HepG2 (cell line): ENCODE results near the gene DOK1. TPM values are rescaled to one million over a fixed set of nuclear protein-coding genes. Genes with fewer than 3 reads are reported as not detected.

Experiments
- CEBPZ ChIP-seq: IDR thresholded peaks from 2 replicates; pipeline ENCODE4 v1.6.1; 2012; ENCODE audit warnings: low read length, improper control_type of control experiment
- FOXA1 ChIP-seq, 2 experiments: fragments of 450-650 bp in 1 of 2; sonication (generic) in 1 of 2; formaldehyde crosslinking in 1 of 2; IDR thresholded peaks; 2 replicates each; pipeline versions ENCODE4 v1.4.0 to v1.6.1; 2016 to 2020; ENCODE audit warnings: missing genetic modification reagents in 1 of 2
- FOXK1 ChIP-seq: sonication (generic); formaldehyde crosslinking; IDR thresholded peaks from 2 replicates; pipeline ENCODE4 v1.4.0; 2020; ENCODE audit warnings: low read depth, missing genetic modification reagents, borderline replicate concordance
- HNRNPK ChIP-seq: fragments of 200-400 bp; formaldehyde crosslinking; IDR thresholded peaks from 2 replicates; pipeline ENCODE4 v1.6.1; 2018; ENCODE audit warnings: low read length, low read depth, moderate library complexity, mild to moderate bottlenecking; ENCODE audit not compliant: poor library complexity, severe bottlenecking
- KLF15 ChIP-seq: sonication (generic); formaldehyde crosslinking; IDR thresholded peaks from 2 replicates; pipeline ENCODE4 v1.8.1; 2023; ENCODE audit warnings: borderline replicate concordance, mild to moderate bottlenecking, inconsistent platforms, missing genetic modification reagents, mixed read lengths
- KLF9 ChIP-seq: IDR thresholded peaks from 2 replicates; pipeline ENCODE4 v1.6.1; 2016; ENCODE audit warnings: low read depth
- MAFK ChIP-seq, 2 experiments: IDR thresholded peaks in 1 of 2; conservative IDR thresholded peaks in 1 of 2; 2 replicates each; pipeline ENCODE4 v1.6.1; 2011; ENCODE audit warnings: improper control_type of control experiment in 2 of 2, low read length in 2 of 2
- MAZ ChIP-seq, 2 experiments: sonication (generic) in 1 of 2; formaldehyde crosslinking in 1 of 2; IDR thresholded peaks; 2 replicates each; pipeline versions ENCODE4 v1.5.0 to v1.6.1; 2012 to 2020; ENCODE audit warnings: low read depth in 2 of 2, mild to moderate bottlenecking in 2 of 2, borderline replicate concordance in 1 of 2, improper control_type of control experiment in 1 of 2, low read length in 1 of 2, missing genetic modification reagents in 1 of 2, moderate library complexity in 1 of 2
- MXD3 ChIP-seq: IDR thresholded peaks from 2 replicates; pipeline ENCODE4 v1.6.1; 2016; ENCODE audit warnings: mild to moderate bottlenecking, missing biosample characterization, missing genetic modification reagents
- MYC ChIP-seq: sonication (generic); formaldehyde crosslinking; IDR thresholded peaks from 2 replicates; pipeline ENCODE4 v1.9.0; 2021; ENCODE audit warnings: missing genetic modification reagents, borderline replicate concordance
- NR1H2 ChIP-seq: sonication (generic); formaldehyde crosslinking; IDR thresholded peaks from 2 replicates; pipeline ENCODE4 v1.8.1; 2022; ENCODE audit warnings: low read depth, missing genetic modification reagents, borderline replicate concordance
- NRL ChIP-seq: sonication (generic); formaldehyde crosslinking; IDR thresholded peaks from 2 replicates; pipeline ENCODE4 v1.5.0; 2020; ENCODE audit warnings: missing genetic modification reagents, mild to moderate bottlenecking, moderate library complexity, borderline replicate concordance
- SPEN ChIP-seq: sonication (generic); formaldehyde crosslinking; IDR thresholded peaks from 2 replicates; pipeline ENCODE4 v1.5.1; 2020; ENCODE audit warnings: low read depth, mild to moderate bottlenecking, missing genetic modification reagents
- SUZ12 ChIP-seq: fragments of 150-350 bp; IDR thresholded peaks from 2 replicates; pipeline ENCODE4 v1.6.1; 2014; ENCODE audit warnings: low read depth, low read length
- ZBTB7A ChIP-seq: sonication (generic); formaldehyde crosslinking; IDR thresholded peaks from 2 replicates; pipeline ENCODE4 v1.8.0; 2022; ENCODE audit warnings: mild to moderate bottlenecking, missing genetic modification reagents
- ZFP36 ChIP-seq: fragments of 150-350 bp; IDR thresholded peaks from 2 replicates; pipeline ENCODE4 v1.6.1; 2018; ENCODE audit warnings: borderline replicate concordance, low read length, low read depth; ENCODE audit not compliant: partially characterized antibody
- ZNF232 ChIP-seq: sonication (generic); formaldehyde crosslinking; IDR thresholded peaks from 2 replicates; pipeline ENCODE4 v1.4.0; 2020; ENCODE audit warnings: missing genetic modification reagents, borderline replicate concordance
- ZNF263 ChIP-seq: sonication (generic); formaldehyde crosslinking; IDR thresholded peaks from 2 replicates; pipeline ENCODE4 v1.4.0; 2020; ENCODE audit warnings: missing genetic modification reagents
- ZNF850 ChIP-seq: sonication (generic); formaldehyde crosslinking; conservative IDR thresholded peaks from 2 replicates; pipeline ENCODE4 v1.9.0; 2021; ENCODE audit warnings: mild to moderate bottlenecking, missing genetic modification reagents
- ZSCAN20 ChIP-seq: sonication (generic); formaldehyde crosslinking; IDR thresholded peaks from 2 replicates; pipeline ENCODE4 v1.4.0; 2020; ENCODE audit warnings: missing genetic modification reagents, mild to moderate bottlenecking, borderline replicate concordance
- polyA plus RNA-seq, 8 experiments: library from polyadenylated mRNA; depleted of rRNA in 3 of 8; stranded (reverse) in 7 of 8; unstranded in 1 of 8; fragments of >200 nt; fragmentation: Illumina TruSeq in 4 of 8; extraction: Trizol in 4 of 8; gene quantifications; 2 replicates each; pipeline versions ENCODE4 v1.2.1 to v1.2.3, GENCODE V29; 2011 to 2016; ENCODE audit warnings: low read depth in 4 of 8, missing spikeins in 1 of 8, mixed read lengths in 1 of 8; ENCODE audit not compliant: insufficient read depth in 1 of 8
- total RNA-seq, 5 experiments: library from RNA; depleted of rRNA; stranded (reverse); fragments of >200 nt; fragmentation: Illumina TruSeq; extraction: Trizol; gene quantifications; 2 replicates each; pipeline ENCODE4 v1.2.3, GENCODE V29; 2016; ENCODE audit warnings: low read depth in 1 of 5
- TF ChIP-seq, protein P1 (sequence below), 2 experiments: sonication (generic) in 1 of 2; formaldehyde crosslinking in 1 of 2; IDR thresholded peaks; 2 replicates each; pipeline versions ENCODE4 v1.4.0 to v1.6.1; 2018 to 2020; ENCODE audit warnings: missing genetic modification reagents in 2 of 2, borderline replicate concordance in 1 of 2, low read depth in 1 of 2, mild to moderate bottlenecking in 1 of 2, missing biosample characterization in 1 of 2

DOK1 gene
- total and polyA plus RNA-seq, 2 of the 13 experiments (the other 11 are each of a cell fraction or from before 2014, with no cell fraction given): 0.53 to 0.74 TPM

DNA sequence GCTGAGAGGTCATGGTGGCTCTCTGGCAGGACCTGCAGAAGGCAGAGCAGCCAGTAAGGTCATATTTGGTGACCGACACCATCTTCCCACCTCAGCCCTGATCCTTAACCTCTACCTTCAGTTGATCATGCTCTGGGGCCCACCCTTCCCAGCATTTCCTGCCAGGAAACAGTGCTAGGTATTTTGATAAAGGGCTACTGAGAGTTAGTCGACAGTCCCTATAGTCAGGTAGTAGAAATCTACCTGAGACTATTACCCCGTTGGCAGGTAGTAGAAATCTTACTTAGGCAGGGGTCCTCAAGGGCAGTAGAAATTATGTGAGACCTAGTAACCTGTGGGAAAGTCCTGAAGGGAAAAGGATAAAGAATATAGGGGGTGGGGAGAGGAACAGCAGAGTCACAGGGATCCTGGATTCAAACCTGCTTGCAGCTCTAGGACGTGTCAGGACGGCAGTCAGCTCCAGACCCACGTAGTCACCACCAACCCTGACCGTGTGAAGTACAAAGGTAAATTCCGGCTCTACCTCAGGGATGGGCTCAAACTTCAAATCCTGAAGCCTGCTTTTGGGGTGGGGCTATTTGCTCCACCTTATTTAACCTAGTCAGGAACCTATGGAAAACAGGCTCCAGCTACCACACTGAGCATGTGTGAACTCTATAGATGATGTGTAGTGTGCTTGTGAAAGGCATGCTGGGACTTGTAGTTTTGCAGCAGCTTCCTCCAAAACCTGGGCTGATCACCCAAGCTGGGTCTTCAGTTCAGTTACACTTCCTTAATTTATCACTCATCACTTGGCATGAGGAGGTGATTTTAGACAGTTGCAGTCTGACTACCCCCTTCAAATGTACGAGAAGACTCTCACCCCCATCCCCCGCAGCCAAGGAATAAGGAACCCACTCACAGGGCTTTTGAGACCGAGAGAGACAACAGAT is 28.5 kb upstream of the DOK1 start, which contains the start of gene DQX1 (continued):
- TF ChIP-seq ZNF263 (CRISPR knock-in tag) (peak; percentile 27; the same call in 1 of the 2 replicates), MAFK (conservative IDR thresholded peaks at IDR 0.05 in 1 of 2, IDR thresholded peaks at IDR 0.05 in 1 of 2; ENCODE audit: low read length in 2 of 2) (0 out of 4 replicates have a peak, but pooled peaks of 1 of the 2 experiments have one; percentile 0), NRL (CRISPR knock-in tag) (0 out of 2 replicates have a peak, but pooled peaks have one; percentile 40), NR1H2 (no peak), KLF15 (no peak), HNRNPK (no peak), SUZ12 (peak; percentile 75), MXD3 (CRISPR knock-in tag) (0 out of 2 replicates have a peak, but pooled peaks have one; percentile 10), SPEN (peak; percentile 42; the same call in 1 of the 2 replicates), ZNF850 (CRISPR knock-in tag) (no peak), CEBPZ (no peak), FOXK1 (CRISPR knock-in tag) (peak; percentile 72; the same call in 1 of the 2 replicates), MYC (CRISPR knock-in tag) (peak; percentile 40; the same call in 1 of the 2 replicates), MAZ (IDR thresholded peaks at IDR 0.05; ENCODE audit: borderline replicate concordance, low read depth, low read length) (peak; percentile 66; the same call in 1 of the 2 replicates), MAZ (CRISPR knock-in tag; IDR thresholded peaks at IDR 0.05; ENCODE audit: low read depth) (peak; percentile 45; the same call in 1 of the 2 replicates), ZSCAN20 (CRISPR knock-in tag) (no peak), FOXA1 (IDR thresholded peaks at IDR 0.05) (no peak), FOXA1 (CRISPR knock-in tag; IDR thresholded peaks at IDR 0.05) (peak; percentile 44), ZFP36 (no peak), ZBTB7A (CRISPR knock-in tag) (no peak), KLF9 (CRISPR knock-in tag) (0 out of 2 replicates have a peak, but pooled peaks have one; percentile 67), ZNF232 (0 out of 2 replicates have a peak, but pooled peaks have one; percentile 65)
- TF ChIP-seq, protein P1, sequence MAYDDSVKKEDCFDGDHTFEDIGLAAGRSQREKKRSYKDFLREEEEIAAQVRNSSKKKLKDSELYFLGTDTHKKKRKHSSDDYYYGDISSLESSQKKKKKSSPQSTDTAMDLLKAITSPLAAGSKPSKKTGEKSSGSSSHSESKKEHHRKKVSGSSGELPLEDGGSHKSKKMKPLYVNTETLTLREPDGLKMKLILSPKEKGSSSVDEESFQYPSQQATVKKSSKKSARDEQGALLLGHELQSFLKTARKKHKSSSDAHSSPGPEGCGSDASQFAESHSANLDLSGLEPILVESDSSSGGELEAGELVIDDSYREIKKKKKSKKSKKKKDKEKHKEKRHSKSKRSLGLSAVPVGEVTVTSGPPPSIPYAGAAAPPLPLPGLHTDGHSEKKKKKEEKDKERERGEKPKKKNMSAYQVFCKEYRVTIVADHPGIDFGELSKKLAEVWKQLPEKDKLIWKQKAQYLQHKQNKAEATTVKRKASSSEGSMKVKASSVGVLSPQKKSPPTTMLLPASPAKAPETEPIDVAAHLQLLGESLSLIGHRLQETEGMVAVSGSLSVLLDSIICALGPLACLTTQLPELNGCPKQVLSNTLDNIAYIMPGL (CRISPR knock-in tag; IDR thresholded peaks at IDR 0.05; ENCODE audit: borderline replicate concordance in 1 of 2, low read depth in 1 of 2): peak; percentile 24 to 52; a peak in 1 of 4 replicates
